Measurements from ENCODE around the gene KLHL5. TPM values are rescaled to one million over a fixed set of nuclear protein-coding genes. Genes with fewer than 3 reads are reported as not detected.
"Not testable (repeated sequence)": the region's sequence is repeated elsewhere in the genome, so short reads cannot be mapped to it uniquely, and the experiment has no call there.

KLHL5 gene
- total RNA-seq, 1 donor from 2014 or later = 45.0 TPM

DNA sequence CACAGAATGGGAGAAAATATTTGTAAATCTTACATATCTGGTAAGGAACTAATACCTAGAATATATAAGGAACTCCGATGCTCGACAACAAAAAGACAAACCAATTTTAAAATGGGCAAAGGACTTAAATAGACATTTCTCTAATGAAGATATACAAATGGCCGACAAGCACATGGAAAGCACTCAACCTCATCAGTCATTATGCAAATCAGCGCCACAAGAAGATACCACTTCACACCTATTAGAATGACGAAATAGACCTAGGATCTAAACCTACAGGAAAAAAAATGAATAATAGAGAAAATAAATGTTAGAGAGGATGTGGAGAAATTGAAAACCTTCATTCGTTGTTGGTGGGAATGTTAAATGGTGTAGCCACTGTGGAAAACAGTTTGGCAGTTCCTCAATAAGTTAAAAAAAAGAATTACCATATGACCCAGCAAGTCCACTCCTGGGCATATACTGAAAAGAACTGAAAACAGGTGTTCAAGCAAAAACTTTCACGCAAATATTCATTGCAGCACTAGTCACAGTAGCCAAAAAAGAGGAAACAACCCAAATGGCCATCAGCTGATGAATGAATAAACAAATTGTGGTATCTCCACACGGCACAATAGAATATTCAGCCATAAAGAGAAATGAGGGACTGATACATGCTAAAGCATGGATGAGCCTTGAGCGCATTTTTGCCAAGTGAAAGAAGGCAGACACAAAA lies 63.0 kb downstream of the KLHL5 start:
- Mint-ChIP-seq H3K27me3 (ENCODE audit: insufficient read depth) (no peaks in the 10 kb centered on the region), H3K4me1 (ENCODE audit: low read depth) (peaks cover 7% of the 10 kb centered on the region), H3K27ac (no peak overlapping the region), H3K36me3 (ENCODE audit: low read depth) (peaks cover 34% of the 10 kb centered on the region), H3K4me3 (no peak overlapping the region), H3K9me3 (no peaks in the 10 kb centered on the region)
- DNase-seq (ENCODE audit: low spot score) = no peak
- intact Hi-C loops (cut with micrococcal nuclease) = no loop called here

GRCh38 chr4:39125600-39125985 lies 63.6 kb downstream of the KLHL5 start:
- Mint-ChIP-seq H3K36me3 (ENCODE audit: low read depth) (peaks cover 33% of the 10 kb centered on the region), H3K27me3 (ENCODE audit: insufficient read depth) (no peaks in the 10 kb centered on the region), H3K4me3 (no peak overlapping the region), H3K9me3 (no peaks in the 10 kb centered on the region), H3K4me1 (ENCODE audit: low read depth) (peaks cover 2% of the 10 kb centered on the region), H3K27ac (no peak overlapping the region)
- no peak for DNase-seq (ENCODE audit: low spot score)
- intact Hi-C loops (cut with micrococcal nuclease) = no loop called here

DNA sequence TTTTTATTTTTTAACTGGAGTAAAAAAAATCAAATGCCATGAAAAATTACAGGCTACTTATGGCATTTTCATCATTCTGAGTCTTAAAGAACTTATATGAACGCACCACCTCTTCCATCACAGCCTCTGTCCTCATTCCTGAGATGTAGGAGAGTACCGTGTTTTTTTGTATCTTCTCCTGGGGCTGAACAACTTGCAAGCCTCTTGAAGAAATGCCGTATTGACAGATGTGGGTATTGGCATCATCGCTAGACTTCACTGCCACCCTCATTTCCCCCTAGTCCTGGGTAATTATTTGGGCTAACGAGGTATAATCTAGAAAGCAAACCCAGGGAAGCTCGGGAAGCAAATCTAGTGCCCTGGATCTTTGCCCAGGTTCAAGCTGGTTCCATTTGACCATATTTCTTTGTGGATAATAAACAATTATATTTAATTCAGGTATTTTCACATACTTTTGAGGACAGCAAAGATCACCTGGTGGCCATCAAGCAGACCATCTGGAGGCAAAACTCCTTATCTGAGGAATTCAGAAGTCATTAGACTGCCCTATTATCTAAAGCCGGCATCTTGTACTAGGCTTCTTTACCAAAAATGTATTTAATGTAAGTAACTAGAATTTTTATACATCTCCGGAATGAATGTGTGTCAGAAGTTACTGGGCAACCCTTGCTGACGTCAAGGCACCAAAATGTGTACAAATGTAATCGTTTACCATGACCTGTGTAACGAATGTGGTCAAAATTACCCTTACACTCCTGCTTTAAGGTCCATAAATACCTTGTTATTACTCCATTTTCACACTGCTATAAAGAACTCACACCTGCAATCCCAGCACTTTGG lies 64.4 kb downstream of the KLHL5 start:
- H3K27ac Mint-ChIP-seq = no peak overlapping the region

GRCh38 chr4:39133623-39134022 lies 71.6 kb downstream of the KLHL5 start:
- Mint-ChIP-seq H3K4me3 (no peak overlapping the region), H3K4me1 (ENCODE audit: low read depth) (peaks cover 19% of the 10 kb centered on the region), H3K27ac (no peak overlapping the region), H3K27me3 (ENCODE audit: insufficient read depth) (no peaks in the 10 kb centered on the region), H3K36me3 (ENCODE audit: low read depth) (peaks cover 26% of the 10 kb centered on the region), H3K9me3 (no peaks in the 10 kb centered on the region)
- intact Hi-C loops (cut with micrococcal nuclease) = loop anchor here (2.0 kb wide), 2 partner anchors 103 to 149 kb away; no protein-coding TSS in a partner anchor
- DNase-seq (ENCODE audit: low spot score) = no peak

More for the DNA sequence above, 64.4 kb downstream of the KLHL5 start:
- no peak for DNase-seq (ENCODE audit: low spot score)
- H3K9me3 Mint-ChIP-seq = no peaks in the 10 kb centered on the region
- peaks cover 30% of the 10 kb centered on the region for H3K36me3 Mint-ChIP-seq (ENCODE audit: low read depth)
- intact Hi-C loops (cut with micrococcal nuclease) = no loop called here
- H3K27me3 Mint-ChIP-seq (ENCODE audit: insufficient read depth) = no peaks in the 10 kb centered on the region
- H3K4me3 Mint-ChIP-seq = no peak overlapping the region
- no peaks in the 10 kb centered on the region for H3K4me1 Mint-ChIP-seq (ENCODE audit: low read depth)

DNA sequence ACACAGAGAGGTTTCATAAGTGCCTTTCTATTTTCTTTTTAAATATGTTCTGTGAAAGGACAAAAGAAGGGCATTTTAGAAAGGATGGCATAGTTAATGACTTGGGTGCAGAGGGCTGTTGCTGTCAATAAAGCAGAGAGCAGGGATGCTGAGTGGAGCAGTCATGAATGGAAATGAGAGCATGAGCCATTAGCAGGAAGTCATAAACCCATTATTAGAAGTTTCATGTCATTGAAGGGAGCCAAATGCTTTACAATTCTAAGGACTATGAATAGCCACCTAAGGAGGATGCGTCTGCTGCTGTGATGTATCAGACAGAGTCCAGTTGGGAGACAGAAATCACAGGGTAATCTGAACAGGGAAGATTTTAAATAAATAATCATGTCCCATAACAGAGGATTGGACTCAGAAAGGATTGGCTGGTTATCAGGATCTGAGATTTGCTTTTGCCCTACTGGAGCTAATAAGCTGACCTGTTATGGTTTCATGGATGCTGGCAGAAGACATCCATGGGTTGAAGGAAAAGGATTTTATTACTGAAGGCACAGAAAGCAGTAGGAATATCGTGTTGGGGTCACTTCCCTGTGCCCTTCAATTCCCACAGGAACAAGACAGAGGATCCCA lies 72.8 kb downstream of the KLHL5 start:
- Mint-ChIP-seq H3K27me3 (ENCODE audit: insufficient read depth) (no peaks in the 10 kb centered on the region), H3K27ac (no peak overlapping the region), H3K4me3 (no peak overlapping the region), H3K4me1 (ENCODE audit: low read depth) (peaks cover 19% of the 10 kb centered on the region), H3K36me3 (ENCODE audit: low read depth) (peaks cover 23% of the 10 kb centered on the region), H3K9me3 (no peaks in the 10 kb centered on the region)
- intact Hi-C loops (cut with micrococcal nuclease) = loop anchor here (1.0 to 2.0 kb wide), 8 partner anchors 90 to 375 kb away; partner anchors contain the start of genes TLR1 and TLR6
- DNase-seq (ENCODE audit: low spot score) = no peak

- H3K9me3 Mint-ChIP-seq; intact Hi-C loops (cut with micrococcal nuclease): not testable (repeated sequence)
- peaks cover 19% of the 10 kb centered on the region for H3K36me3 Mint-ChIP-seq (ENCODE audit: low read depth)
Observed at GRCh38 chr4:39138227-39138626, 76.2 kb downstream of the KLHL5 start.

GRCh38 chr4:39146211-39146610 lies 84.2 kb downstream of the KLHL5 start:
- no peaks in the 10 kb centered on the region for H3K27me3 Mint-ChIP-seq (ENCODE audit: insufficient read depth)
- H3K4me1 Mint-ChIP-seq (ENCODE audit: low read depth) = peaks cover 6% of the 10 kb centered on the region
- intact Hi-C loops (cut with micrococcal nuclease) = no loop called here
- no peak for DNase-seq (ENCODE audit: low spot score)
- H3K4me3 Mint-ChIP-seq = no peak overlapping the region
- H3K27ac Mint-ChIP-seq = no peak overlapping the region
- peaks cover 1% of the 10 kb centered on the region for H3K36me3 Mint-ChIP-seq (ENCODE audit: low read depth)
- H3K9me3 Mint-ChIP-seq = no peaks in the 10 kb centered on the region

More at GRCh38 chr4:39138227-39138626, 76.2 kb downstream of the KLHL5 start:
- DNase-seq (ENCODE audit: low spot score); H3K27ac Mint-ChIP-seq; H3K4me3 Mint-ChIP-seq; H3K27me3 Mint-ChIP-seq (ENCODE audit: insufficient read depth): not testable (repeated sequence)
- peaks cover 19% of the 10 kb centered on the region for H3K4me1 Mint-ChIP-seq (ENCODE audit: low read depth)

DNA sequence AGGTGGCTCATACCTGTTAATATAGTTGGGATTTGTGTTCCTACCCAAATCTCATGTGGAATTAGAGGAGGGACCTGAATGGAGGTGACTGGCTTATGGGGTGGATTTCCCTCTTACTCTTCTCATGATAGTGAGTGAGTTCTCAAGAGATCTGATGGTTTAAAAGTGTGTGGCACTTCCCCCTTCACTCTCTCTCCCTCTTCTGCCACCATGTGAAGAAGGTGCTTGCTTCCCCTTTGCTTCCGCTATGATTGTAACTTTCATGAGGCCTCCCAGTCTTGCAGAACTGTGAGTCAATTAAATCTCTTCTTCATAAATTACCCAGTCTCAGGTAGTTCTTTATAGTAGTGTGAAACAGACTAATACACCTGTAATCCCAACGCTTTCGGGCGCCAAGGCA lies 92.0 kb downstream of the KLHL5 start:
- no peak for DNase-seq (ENCODE audit: low spot score)
- Mint-ChIP-seq H3K9me3 (no peaks in the 10 kb centered on the region), H3K36me3 (ENCODE audit: low read depth) (no peaks in the 10 kb centered on the region), H3K27me3 (ENCODE audit: insufficient read depth) (no peaks in the 10 kb centered on the region), H3K4me1 (ENCODE audit: low read depth) (peaks cover 7% of the 10 kb centered on the region), H3K4me3 (no peak overlapping the region), H3K27ac (no peak overlapping the region)
- intact Hi-C loops (cut with micrococcal nuclease) = no loop called here

GRCh38 chr4:39157520-39157919 lies 95.5 kb downstream of the KLHL5 start:
- Mint-ChIP-seq H3K9me3 (no peaks in the 10 kb centered on the region), H3K4me1 (ENCODE audit: low read depth) (no peaks in the 10 kb centered on the region), H3K4me3 (no peak overlapping the region), H3K27ac (no peak overlapping the region), H3K27me3 (ENCODE audit: insufficient read depth) (no peaks in the 10 kb centered on the region), H3K36me3 (ENCODE audit: low read depth) (no peaks in the 10 kb centered on the region)
- no peak for DNase-seq (ENCODE audit: low spot score)
- intact Hi-C loops (cut with micrococcal nuclease) = no loop called here

GRCh38 chr4:39166177-39166576 lies 104.1 kb downstream of the KLHL5 start:
- H3K27ac Mint-ChIP-seq = no peak overlapping the region
- no peaks in the 10 kb centered on the region for H3K36me3 Mint-ChIP-seq (ENCODE audit: low read depth)
- intact Hi-C loops (cut with micrococcal nuclease) = no loop called here
- H3K4me1 Mint-ChIP-seq (ENCODE audit: low read depth) = no peaks in the 10 kb centered on the region
- peaks cover 4% of the 10 kb centered on the region for H3K27me3 Mint-ChIP-seq (ENCODE audit: insufficient read depth)
- no peak for DNase-seq (ENCODE audit: low spot score)
- H3K4me3 Mint-ChIP-seq = no peak overlapping the region
- H3K9me3 Mint-ChIP-seq = peaks cover 4% of the 10 kb centered on the region

- peaks cover 4% of the 10 kb centered on the region for H3K9me3 Mint-ChIP-seq
- H3K36me3 Mint-ChIP-seq (ENCODE audit: low read depth) = no peaks in the 10 kb centered on the region
- H3K4me1 Mint-ChIP-seq (ENCODE audit: low read depth) = no peaks in the 10 kb centered on the region
- no peak for DNase-seq (ENCODE audit: low spot score)
- intact Hi-C loops (cut with micrococcal nuclease) = no loop called here
- peaks cover 7% of the 10 kb centered on the region for H3K27me3 Mint-ChIP-seq (ENCODE audit: insufficient read depth)
- no peak overlapping the region for H3K4me3 Mint-ChIP-seq
- H3K27ac Mint-ChIP-seq = no peak overlapping the region
Observed at GRCh38 chr4:39166669-39167068, 104.6 kb downstream of the KLHL5 start.

DNA sequence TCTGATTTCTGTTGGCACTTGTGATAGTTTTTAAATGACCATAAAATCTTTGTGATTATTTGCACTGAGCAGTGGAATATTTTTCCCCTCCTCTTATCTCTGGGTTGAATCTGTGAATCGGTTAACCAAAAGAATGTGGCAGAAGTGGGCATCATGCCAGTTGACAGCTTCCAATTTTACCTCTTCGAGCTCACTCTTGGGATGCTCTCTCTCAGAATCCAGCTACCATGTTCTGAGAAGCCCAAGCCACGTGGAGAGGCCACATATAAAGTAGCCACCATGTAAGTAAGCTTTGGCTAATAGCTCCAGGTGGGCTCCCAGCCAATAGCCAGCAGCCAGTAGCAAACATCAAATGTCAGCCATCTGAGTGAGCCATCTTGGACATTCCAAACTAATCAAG lies 107.4 kb downstream of the KLHL5 start:
- Mint-ChIP-seq H3K4me1 (ENCODE audit: low read depth) (no peaks in the 10 kb centered on the region), H3K36me3 (ENCODE audit: low read depth) (no peaks in the 10 kb centered on the region), H3K4me3 (no peak overlapping the region), H3K9me3 (peaks cover 4% of the 10 kb centered on the region), H3K27me3 (ENCODE audit: insufficient read depth) (peaks cover 24% of the 10 kb centered on the region), H3K27ac (no peak overlapping the region)
- intact Hi-C loops (cut with micrococcal nuclease) = no loop called here
- DNase-seq (ENCODE audit: low spot score) = no peak

DNA sequence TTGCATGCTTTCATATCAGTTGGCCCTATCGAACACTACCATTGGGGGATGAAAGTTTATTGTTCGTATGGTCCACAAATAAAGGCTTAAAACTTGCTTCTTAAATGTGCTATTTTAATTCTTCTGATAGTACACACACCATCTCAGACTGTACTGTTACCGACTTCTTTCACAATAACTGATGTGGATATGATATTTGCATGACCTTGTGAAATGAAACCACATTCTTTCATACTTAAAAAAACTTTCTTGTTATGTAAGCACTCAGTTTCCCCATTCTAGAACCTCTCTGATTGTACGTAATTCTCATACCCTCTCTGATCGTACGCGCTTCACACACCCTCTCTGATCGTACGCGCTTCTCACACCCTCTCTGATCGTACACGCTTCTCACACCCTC lies 108.3 kb downstream of the KLHL5 start:
- Mint-ChIP-seq H3K4me1 (ENCODE audit: low read depth) (no peaks in the 10 kb centered on the region), H3K27me3 (ENCODE audit: insufficient read depth) (peaks cover 32% of the 10 kb centered on the region), H3K36me3 (ENCODE audit: low read depth) (no peaks in the 10 kb centered on the region), H3K27ac (no peak overlapping the region), H3K4me3 (no peak overlapping the region), H3K9me3 (peaks cover 4% of the 10 kb centered on the region)
- intact Hi-C loops (cut with micrococcal nuclease) = no loop called here
- DNase-seq (ENCODE audit: low spot score) = no peak
